ENCODE results near the gene GOLGA6L10. TPM values are rescaled to one million over a fixed set of nuclear protein-coding genes. Genes with fewer than 3 reads are reported as not detected.
"Not testable (repeated sequence)": the region's sequence is repeated elsewhere in the genome, so short reads cannot be mapped to it uniquely, and the experiment has no call there.

The GOLGA6L10 gene
- total RNA-seq, 1 experiment from 2014 or later = 2.0 TPM

GRCh38 chr15:82338053-82338452 is 11.2 kb downstream of the GOLGA6L10 start:
- not testable (repeated sequence) for H4K8ac ChIP-seq (replicated peaks; ENCODE audit: insufficient read length, low read depth, low read length); H2BK120ac ChIP-seq (ENCODE audit: low read depth, low read length, poor library complexity, severe bottlenecking); H2BK20ac ChIP-seq (ENCODE audit: low read depth, low read length, poor library complexity, severe bottlenecking); H2AK5ac ChIP-seq (ENCODE audit: insufficient read length, low read length); H3K27ac Mint-ChIP-seq; H4K5ac ChIP-seq (ENCODE audit: insufficient read length, low read depth, low read length); DNase-seq; H3K27me3 ChIP-seq (ENCODE audit: insufficient read depth, low read length); H3K27me3 Mint-ChIP-seq (ENCODE audit: low read depth); H3K27ac ChIP-seq (ENCODE audit: insufficient read length, low read depth, low read length); H3K4me2 ChIP-seq (ENCODE audit: insufficient read depth, insufficient read length, low read length); H3K4me1 ChIP-seq (ENCODE audit: insufficient read depth, low read length); H4K20me1 ChIP-seq (ENCODE audit: control insufficient read depth, insufficient read depth, insufficient read length); H4K91ac ChIP-seq (ENCODE audit: insufficient read length, low read depth, low read length); H3K23ac ChIP-seq (ENCODE audit: insufficient read length, low read depth, low read length); H3K4ac ChIP-seq (ENCODE audit: low read depth, low read length); H3K23me2 ChIP-seq (ENCODE audit: insufficient read length, low read depth, low read length, poor library complexity, severe bottlenecking); H2BK15ac ChIP-seq (ENCODE audit: low read depth, low read length); H2BK5ac ChIP-seq (ENCODE audit: insufficient read length, low read length); H2AFZ ChIP-seq (ENCODE audit: low read length); H3K14ac ChIP-seq (ENCODE audit: insufficient read depth, low read length); H3K79me1 ChIP-seq (ENCODE audit: insufficient read depth, low read depth, low read length, poor library complexity, severe bottlenecking); H3K9ac ChIP-seq (ENCODE audit: extremely low read depth, insufficient read length, low read length); H2BK12ac ChIP-seq (ENCODE audit: insufficient read length, low read depth, low read length); H3K4me3 Mint-ChIP-seq; H3K4me1 Mint-ChIP-seq; H3K9me3 Mint-ChIP-seq; H3K9me3 ChIP-seq (ENCODE audit: control insufficient read depth, low read depth, low read length); H3K18ac ChIP-seq (ENCODE audit: insufficient read length, low read depth, low read length); H3K56ac ChIP-seq (ENCODE audit: insufficient read length, low read depth, low read length); H3K79me2 ChIP-seq (ENCODE audit: insufficient read depth, low read length); H3T11ph ChIP-seq (ENCODE audit: low read length); H3K36me3 Mint-ChIP-seq (ENCODE audit: insufficient read depth in 1 of 3, low read depth in 3 of 3)
- no CpG with 5 or more reads among the region's 11 CpGs for WGBS (ENCODE audit: extremely low coverage, insufficient read length, low lambda C conversion rate)

GRCh38 chr15:82337051-82337450 is 12.2 kb downstream of the GOLGA6L10 start:
- not testable (repeated sequence) for H3K23ac ChIP-seq (ENCODE audit: insufficient read length, low read depth, low read length)
- WGBS (ENCODE audit: extremely low coverage, insufficient read length, low lambda C conversion rate) = no CpG with 5 or more reads among the region's 5 CpGs

More at GRCh38 chr15:82337051-82337450, 12.2 kb downstream of the GOLGA6L10 start:
- not testable (repeated sequence) for H4K20me1 ChIP-seq (ENCODE audit: control insufficient read depth, insufficient read depth, insufficient read length); H3K56ac ChIP-seq (ENCODE audit: insufficient read length, low read depth, low read length); H2AK5ac ChIP-seq (ENCODE audit: insufficient read length, low read length); H3K9ac ChIP-seq (ENCODE audit: extremely low read depth, insufficient read length, low read length); H3K4ac ChIP-seq (ENCODE audit: low read depth, low read length); H4K91ac ChIP-seq (ENCODE audit: insufficient read length, low read depth, low read length); H2BK15ac ChIP-seq (ENCODE audit: low read depth, low read length); H2AFZ ChIP-seq (ENCODE audit: low read length); H3K18ac ChIP-seq (ENCODE audit: insufficient read length, low read depth, low read length); H3K4me2 ChIP-seq (ENCODE audit: insufficient read depth, insufficient read length, low read length); H3K79me2 ChIP-seq (ENCODE audit: insufficient read depth, low read length); H3T11ph ChIP-seq (ENCODE audit: low read length); H2BK120ac ChIP-seq (ENCODE audit: low read depth, low read length, poor library complexity, severe bottlenecking); DNase-seq; H3K4me1 Mint-ChIP-seq; H4K8ac ChIP-seq (replicated peaks; ENCODE audit: insufficient read length, low read depth, low read length); H3K14ac ChIP-seq (ENCODE audit: insufficient read depth, low read length); H3K27ac Mint-ChIP-seq; H3K4me3 Mint-ChIP-seq; H3K23me2 ChIP-seq (ENCODE audit: insufficient read length, low read depth, low read length, poor library complexity, severe bottlenecking); H2BK12ac ChIP-seq (ENCODE audit: insufficient read length, low read depth, low read length); H3K27ac ChIP-seq (ENCODE audit: insufficient read length, low read depth, low read length); H3K9me3 Mint-ChIP-seq; H3K4me1 ChIP-seq (ENCODE audit: insufficient read depth, low read length); H2BK20ac ChIP-seq (ENCODE audit: low read depth, low read length, poor library complexity, severe bottlenecking); H3K79me1 ChIP-seq (ENCODE audit: insufficient read depth, low read depth, low read length, poor library complexity, severe bottlenecking); H3K27me3 ChIP-seq (ENCODE audit: insufficient read depth, low read length); H3K9me3 ChIP-seq (ENCODE audit: control insufficient read depth, low read depth, low read length); H3K27me3 Mint-ChIP-seq (ENCODE audit: low read depth); H2BK5ac ChIP-seq (ENCODE audit: insufficient read length, low read length); H3K36me3 Mint-ChIP-seq (ENCODE audit: insufficient read depth in 1 of 3, low read depth in 3 of 3); H4K5ac ChIP-seq (ENCODE audit: insufficient read length, low read depth, low read length)
